ENCODE measurements around the gene FRG2B.
A peak's percentile ranks its signal among the peaks of the same experiment; 100 is the strongest.
"Not testable (repeated sequence)": the region's sequence is repeated elsewhere in the genome, so short reads cannot be mapped to it uniquely, and the experiment has no call there.

The FRG2B gene

DNA sequence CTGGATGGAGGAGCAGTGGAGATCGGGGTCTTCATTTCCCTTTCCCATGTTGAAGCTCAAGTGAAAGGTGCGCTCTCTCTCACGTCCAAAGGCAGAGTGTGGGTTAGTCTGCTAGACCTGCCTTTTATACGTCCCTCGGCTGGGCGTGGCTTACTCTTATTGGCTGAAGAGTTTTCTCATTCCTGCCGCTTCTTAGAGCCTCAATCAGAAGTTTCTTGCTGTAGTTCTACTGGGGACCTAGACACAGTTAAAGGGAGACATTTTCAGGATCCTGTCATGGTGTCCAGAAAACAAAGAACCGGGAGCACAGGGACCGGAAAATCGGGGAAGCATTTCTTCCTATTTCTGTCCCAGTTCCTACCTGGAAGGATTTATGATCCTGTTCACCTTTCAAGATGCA lies at the start of gene FRG2B:
Gene FRG2B, minus strand, starts transcription at position 101 of the 400 bp plus-strand sequence. Its CDS starts 53 bp downstream, at position 48.
- DNase-seq: not testable (repeated sequence)

DNA sequence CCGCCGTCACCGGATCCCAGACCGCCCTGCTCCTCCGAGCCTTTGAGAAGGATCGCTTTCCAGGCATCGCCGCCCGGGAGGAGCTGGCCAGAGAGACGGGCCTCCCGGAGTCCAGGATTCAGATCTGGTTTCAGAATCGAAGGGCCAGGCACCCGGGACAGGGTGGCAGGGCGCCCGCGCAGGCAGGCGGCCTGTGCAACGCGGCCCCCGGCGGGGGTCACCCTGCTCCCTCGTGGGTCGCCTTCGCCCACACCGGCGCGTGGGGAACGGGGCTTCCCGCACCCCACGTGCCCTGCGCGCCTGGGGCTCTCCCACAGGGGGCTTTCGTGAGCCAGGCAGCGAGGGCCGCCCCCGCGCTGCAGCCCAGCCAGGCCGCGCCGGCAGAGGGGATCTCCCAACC lies 40.9 kb upstream of the FRG2B start:
- DNase-seq: not testable (repeated sequence)

DNA sequence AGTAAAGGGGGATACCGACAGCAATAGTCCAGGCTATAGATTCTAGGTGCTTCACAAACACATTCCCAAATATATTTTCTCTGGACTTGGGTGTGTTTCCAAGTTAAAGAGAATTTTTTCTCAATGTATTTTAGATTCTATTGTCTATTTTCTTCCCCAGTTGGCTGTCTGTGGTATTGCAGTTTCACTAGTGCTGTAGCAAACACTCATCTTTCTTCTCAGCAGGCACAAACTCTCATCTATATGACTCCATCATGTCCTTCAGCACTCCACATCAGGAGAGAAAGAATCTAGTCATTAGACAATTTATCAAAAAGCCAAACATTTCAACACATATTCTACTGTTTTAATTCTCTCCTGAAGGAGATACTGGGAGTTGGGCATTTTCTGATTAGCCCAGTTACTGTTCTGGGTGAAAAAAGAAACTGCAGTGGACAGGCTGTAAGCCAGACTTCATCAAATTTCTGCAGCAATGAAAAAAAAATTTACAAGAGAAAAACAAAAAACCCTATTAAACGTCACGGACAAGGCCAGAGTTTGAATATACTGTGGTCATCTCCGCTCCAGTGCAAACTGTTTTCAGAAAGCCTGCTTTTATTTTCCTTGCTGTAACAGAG lies 37.1 kb upstream of the FRG2B start:
- DNase-seq: not testable (repeated sequence)

DNA sequence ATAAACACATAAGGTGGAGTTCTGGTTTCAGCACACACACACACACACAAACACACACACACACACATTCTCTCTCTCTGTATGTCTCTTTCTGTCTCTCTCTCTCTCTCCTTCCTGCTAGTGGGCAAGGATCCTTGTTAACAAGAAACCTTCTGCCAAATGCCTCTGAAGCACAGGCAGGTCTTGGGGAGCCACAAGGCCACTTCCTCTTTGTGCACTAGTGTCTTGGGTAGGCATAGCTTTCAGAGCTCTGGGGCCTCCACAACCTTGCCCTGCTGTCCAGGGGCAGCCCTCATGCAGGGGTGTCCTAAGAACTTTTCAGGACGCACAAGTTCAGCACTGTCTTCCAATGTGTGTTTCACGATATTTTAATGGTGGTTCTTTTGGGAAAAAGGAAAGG lies 34.5 kb upstream of the FRG2B start:
- not testable (repeated sequence) for DNase-seq

DNA sequence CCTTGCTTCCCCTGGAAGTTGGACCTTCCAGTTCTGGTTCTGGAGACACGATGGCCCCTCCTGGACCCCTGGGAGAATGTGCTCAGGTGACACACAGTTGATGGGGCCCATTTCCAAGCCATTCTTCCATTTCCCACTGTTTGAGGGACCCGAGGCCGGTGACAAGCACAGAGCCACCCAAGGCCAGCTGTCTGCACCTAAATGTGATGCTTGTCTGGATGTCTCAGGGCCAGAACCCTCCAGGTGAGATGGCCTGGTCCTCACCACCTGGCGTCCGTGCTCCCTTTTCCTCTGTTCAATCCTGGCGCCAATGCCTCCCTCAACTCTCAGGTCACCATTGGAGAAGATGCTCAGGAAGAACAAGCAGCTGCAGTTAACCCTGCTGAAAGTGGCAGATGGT lies 33.9 kb upstream of the FRG2B start:
- not testable (repeated sequence) for DNase-seq

DNA sequence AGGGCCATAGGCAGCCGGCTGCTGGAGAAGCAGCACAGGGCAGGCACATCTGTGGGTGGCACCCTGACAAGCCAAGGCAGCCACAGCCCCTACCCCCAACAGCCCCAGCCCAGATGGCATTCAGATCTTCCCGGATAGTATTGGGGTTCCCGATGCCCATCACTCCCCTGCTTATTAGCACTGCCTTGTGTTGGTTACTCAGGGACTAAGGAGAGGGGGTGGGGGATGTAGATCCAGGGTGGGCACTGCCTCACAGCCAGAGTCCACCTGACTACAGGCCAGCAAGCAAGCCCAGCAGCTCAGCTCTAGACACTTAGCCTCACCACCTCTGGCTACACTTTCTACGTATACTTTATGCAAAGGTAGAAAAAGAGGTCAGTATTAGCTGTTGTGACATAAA lies 30.7 kb upstream of the FRG2B start:
- not testable (repeated sequence) for DNase-seq

DNA sequence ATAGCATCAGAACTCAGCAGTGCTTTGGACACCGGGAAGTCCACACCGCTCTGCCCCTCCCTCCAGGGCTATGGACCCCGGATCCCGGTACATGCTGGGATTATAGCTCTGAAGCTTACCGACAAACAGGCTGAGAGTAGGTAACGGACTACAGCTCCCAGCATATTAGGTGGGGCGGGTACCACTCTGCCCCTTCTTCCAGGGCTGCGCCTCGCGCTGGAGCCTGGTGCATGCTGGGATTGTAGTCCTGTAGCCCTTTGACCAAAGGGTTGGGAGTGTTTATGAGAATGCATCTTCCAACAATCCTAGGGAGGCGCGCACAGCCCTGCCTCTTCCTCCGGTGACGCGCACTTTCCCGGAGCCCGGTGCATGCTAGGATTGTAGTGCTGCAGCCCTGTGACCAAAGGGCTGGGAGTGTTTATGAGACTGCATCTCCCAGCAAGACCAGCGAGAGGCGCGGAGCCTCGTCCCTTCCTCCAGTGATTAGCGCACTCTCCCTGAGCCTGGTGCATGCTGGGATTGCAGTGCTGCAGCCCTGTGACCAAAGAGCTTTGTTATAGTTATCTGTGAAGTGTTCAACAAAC lies 22.4 kb upstream of the FRG2B start:
- DNase-seq: not testable (repeated sequence)

DNA sequence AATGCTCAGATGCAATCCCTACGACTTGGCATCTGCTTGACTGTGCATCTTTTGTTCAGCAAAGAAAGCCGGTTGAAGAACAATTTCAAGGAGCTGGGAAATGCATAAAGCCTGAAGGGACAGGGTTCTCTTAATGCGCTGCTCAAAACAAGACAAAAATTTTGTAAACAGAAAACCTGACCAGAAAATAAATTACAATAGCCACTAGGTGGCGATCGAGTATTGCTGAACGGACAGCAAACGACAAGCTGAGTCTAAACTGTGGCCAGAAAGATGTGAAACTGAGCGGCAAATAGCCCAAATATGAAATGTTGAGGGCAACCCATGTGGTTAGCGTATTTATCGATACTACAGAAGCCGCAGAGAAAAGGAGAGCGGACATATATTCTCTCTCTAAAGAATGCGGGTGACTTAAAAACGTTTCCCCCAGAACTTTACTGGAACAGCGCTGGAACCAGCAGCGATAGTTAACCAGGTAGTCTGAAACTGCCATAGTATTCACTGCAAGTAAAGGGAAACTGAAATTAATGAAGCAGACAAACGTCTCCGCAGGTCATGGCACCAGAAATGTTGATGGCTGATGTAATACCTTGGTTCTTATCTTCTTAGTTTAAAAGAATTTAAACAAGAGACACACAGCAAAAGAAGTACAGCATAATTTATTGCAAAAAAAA lies 20.6 kb upstream of the FRG2B start:
- not testable (repeated sequence) for DNase-seq

DNA sequence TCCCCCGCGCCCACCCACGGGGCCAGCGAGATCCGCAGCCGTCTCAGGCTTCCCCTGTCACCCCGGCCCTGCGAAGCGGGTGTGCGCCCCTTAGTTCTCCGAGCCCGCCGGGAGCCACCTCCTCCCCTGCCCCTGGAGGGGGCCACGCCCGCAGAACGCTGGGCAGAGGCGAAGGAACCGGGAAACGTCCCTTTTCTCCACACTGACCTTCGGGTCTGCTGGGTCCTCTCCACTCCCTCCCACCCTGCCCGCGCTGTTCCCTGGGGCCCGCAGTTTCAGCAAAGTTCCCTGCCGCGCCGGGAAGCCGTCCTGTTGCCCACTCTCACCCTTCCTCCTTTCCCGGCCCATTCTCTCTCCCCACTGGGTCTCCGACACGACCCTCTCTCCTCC lies 11.2 kb upstream of the FRG2B start:
- DNase-seq: not testable (repeated sequence)

DNA sequence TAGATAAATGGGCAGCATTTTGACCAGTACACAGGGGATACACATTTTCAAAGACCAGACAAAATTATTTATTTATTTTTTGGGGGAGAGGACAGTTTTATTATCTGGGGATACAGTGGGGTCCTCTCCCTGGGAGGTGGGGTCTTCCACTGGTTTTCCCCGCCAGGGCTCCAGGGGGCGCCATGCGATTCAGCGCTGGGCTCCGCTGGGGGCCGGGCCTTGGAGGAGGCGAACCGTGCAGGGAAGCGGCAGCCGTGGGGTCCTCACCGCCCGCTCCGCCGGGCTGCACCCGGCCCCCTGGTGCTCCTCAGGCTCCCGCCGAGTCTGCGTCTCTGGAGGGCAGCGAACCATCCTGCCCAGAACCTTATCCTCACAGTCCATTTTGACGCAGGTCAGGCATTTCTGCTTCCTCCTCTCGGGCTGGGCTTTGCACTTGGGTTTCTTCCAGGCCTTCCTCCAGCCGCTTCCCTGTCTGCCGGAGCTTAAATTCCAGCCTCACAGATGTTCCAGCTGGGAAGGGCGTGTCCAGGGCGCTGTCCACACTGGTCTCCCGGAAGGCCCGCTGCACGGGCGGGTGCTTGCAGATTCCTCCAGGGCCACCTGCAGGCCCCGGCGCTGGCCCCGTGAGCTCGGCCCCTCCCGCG lies 10.7 kb upstream of the FRG2B start:
- DNase-seq: peak; percentile 18

DNA sequence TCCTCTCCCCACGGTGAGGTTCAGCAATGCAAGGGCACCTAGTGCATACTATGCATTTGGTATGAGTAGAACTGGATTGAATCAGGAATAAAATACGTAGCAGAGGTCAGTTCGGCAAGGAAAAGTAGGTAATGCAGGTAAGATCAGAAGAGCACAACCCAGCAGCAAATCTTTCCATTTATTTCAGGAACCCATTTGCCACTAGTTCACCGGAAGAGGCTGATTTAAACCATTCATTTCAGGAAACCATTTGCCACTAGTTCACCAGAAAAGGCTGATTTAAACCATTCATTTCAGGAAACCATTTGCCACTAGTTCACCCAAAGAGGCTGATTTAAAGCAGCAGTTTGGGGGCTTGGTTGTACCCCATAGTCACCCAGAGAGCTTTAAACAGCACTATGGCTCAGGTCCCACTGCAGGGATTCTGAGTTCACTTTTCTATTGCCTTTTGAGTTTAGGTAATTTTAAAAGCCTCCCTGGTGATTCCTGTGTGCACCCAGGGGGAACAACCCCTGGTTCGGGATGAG lies 4.2 kb upstream of the FRG2B start:
- DNase-seq: not testable (repeated sequence)

DNA sequence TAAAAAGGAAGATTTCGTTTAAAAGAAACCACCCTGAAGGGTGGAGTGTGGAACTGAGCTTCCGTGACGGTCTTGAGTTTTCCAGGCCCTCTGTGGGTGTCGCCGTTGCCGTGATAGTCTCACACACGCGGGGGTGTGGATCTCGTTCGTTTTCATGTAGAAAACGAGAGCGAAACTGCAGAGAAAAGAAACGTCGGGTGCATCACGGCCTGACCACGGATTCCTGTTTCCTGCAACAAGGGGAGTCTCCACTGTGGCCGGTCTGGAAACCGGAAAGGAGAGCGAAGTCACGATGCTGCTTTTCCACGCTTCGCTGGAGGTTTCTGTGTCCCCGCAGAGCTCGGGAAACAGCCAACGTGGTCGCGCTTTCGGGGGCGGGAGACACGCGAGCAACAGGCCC lies 4.1 kb downstream of the FRG2B start:
- DNase-seq: not testable (repeated sequence)

DNA sequence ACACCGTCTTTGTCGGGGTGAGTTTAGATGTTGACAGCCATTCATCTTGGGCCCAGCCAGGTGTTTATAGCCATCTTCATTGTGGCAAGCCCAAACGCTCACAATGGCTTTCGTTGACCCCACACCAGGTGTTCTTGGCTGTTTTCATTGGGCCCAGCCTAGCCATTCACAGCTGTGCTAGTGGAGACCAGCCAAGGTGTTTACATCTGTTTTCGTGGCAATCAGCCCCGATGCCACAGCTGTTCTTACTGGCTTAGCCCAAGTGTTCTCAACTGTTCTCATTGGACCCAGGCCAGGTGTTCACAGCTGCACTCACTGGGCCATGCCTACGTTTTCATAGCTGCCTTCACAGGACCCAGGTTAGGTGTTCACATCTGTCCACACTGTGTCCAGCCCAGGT lies 7.7 kb downstream of the FRG2B start:
- no peak for DNase-seq

DNA sequence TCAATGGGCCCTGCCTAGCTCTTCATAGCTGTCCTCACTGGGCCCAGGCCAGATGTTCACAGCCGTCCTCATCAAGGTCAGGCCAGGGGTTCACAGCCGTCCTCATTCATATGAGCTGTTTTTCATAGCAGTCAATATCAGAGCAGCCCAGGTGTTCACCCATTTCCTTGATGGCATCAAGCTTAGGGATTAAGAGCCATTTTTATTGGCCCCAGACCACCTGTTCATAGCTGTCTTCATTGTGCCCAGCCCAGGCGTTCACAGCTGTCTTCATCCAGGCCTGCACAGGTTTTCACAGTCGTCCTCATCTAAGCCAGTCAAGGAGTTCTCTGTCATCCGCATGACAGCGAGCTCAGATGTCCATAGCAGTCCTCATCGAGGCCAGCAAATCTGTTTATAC lies 9.4 kb downstream of the FRG2B start:
- no peak for DNase-seq

DNA sequence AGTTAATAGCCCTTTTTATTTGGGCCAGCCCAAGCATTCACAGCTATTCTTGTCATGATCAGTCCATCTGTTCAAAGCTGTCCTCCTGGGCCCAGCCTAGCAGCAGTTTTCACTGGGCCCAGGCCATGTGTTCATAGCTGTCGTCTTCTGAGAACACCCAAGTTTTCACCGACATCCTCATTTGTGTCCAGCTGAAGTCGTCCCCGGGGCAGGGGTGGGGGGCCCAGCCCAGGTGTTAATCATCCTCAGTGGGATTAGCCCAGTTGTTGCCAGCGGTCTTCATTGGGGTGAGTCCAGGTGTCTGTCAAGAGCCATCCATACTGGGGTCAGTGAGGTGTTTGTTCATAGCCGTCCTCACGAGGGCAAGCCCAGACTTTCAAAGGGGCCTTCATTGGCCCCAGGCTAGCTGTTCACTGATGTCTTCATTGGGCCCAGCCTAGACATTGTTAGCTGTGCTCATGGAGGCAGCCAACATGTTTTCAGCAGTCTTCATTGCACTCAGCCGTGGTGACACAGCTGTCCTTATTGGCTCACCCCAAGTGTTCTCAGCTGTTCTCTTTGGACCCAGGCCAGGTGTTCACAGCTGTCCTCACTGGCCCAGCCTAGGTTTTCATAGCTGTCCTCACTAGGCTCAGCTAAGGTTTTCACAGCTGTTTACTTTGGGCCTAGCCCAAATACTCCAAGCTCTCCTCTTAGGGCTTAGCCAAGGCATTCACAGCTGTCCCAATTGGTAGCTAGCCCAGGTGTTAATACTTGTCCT lies 10.0 kb downstream of the FRG2B start:
- no peak for DNase-seq

DNA sequence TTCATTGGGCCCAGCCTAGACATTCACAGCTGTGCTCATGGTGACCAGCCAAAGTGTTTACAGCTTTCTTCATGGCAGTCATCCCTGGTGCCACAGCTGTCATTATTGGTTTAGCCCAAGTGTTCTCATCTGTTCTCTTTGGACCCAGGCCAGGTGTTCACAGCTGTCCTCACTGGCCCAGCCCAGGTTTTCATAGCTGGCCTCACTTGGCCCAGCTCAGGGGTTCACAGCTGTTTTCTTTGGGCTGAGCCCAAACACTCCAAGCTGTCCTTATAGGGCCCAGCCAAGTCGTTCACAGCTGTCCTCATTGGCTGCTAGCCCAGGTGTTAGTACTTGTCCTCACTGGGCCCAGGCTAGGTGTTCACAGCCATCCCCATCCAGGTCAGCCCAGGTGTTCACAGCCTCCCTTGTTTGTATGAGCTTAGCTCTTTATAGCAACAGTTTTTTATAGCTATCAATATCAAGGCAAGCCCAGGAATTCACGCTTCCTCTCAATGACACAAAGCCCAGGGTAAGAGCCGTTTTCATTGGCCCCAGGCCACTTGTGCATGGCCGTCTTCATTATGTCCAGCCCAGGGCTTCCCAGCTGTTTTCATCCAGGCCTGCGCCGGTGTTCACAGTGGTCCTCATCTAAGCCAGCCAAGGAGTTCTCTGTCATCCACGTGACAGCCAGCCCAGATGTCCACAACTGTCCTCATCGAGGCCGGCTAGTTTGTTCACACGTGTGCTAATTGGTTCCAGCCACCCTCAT lies 11.6 kb downstream of the FRG2B start:
- DNase-seq: no peak

DNA sequence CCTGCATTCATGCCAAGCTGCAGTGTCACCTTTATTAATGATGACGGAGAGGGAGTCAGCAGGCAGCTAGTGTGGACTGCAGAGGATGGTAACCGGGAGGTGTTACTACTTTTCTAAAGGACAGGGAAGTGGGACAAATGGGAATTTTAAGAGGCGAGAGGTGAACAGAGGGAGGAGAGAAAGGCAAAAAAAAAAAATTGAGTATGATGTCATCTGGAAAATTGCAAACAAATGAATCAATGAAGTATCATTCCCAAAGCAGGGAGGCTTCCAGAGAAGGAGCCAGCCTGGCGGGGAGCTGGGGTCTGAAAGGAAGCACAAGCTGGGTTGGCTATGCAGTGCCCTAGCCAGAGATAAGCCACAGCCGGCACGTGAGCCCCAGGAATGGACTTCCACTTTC lies 12.9 kb downstream of the FRG2B start:
- no peak for DNase-seq

DNA sequence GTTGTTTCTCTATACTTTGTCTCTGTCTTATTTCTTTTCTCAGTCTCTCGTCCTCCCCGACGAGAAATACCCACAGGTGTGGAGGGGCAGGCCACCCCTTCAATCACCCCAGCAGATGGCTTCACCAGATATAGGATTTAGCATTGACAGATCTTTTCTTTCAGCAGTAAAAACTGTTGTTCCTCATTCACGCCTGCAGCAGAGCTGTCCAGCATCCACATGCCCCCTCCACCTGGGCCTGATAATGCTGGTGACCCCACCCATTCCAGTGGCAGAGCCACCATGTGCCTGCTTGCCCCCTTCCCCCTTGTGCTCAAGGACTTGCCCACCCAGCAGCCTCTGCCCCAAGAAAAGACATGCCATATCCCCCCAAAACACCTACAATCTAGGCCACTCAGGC lies 15.5 kb downstream of the FRG2B start:
- no peak for DNase-seq

DNA sequence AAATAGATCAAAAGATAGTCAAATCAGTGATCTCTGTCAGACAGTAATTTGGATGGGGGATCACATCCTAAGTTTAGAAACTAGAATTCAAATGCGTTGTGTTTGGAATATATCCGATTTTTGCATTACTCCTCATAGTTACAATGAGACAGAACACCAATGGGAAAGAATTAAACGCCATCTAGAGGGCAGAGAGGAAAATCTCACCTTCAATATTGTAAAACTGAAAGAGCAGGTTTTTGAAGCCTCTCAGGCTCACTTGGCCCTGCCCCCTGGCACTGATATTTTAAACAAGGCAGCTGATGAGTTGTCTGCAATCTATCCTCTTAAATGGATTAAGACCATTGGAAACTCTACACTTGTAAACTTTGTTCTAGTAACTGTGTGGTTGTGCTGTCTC lies 17.7 kb downstream of the FRG2B start:
- DNase-seq: no peak

DNA sequence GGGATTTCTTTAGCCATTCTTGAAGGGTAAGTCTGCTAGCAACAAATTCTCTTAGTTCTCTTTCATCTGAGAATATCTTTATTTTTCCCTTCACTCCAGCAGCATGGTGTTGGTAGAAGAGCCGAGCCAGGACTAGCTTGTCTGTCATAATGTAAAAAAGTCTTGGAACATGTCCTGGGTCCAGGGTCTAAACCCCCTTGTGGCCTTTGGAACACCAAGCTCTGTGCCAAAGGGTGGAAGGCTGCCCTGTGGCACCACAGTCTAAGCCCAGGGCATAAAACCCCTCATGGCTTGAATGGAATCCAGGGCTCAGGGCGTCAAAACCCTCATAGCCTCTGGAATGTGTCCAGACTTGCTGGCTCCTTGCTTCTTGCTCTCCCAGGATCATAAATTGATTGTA lies 23.2 kb downstream of the FRG2B start:
- not testable (repeated sequence) for DNase-seq

DNA sequence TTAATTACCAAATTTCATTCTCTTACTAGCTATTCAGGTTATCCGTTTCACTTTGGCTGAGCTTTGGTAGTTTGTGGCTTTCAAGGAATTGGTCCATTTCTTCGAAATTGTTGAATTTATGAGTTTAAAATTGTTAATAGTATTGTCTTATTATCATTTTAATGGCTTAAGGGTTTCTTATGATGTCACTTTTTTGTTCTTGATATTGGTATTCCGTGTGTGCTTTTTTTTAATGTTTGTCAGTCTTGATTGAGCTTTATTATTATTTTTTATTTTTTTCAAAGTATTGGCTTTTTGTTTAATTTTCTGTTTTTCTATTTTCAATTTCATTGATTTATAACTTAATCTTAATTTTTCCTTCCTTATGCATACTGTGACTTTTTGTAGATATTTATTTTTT lies 25.9 kb downstream of the FRG2B start:
- DNase-seq: no peak

DNA sequence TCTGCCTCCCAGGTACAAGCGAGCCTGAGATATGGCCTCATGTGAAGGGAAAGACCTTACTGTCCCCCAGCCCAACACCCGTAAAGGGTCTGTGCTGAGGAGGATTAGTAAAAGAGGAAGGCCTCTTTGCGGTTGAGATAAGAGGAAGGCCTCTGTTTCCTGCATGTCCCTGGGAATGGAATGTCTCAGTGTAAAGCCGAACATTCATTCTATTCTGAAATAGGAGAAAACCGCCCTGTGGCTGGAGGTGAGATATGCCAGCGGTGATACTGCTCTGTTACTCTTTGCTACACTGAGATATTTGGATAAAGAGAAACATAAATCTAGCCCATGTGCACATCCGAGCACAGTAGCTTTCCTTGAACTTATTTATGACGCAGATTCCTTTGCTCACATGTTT lies 26.7 kb downstream of the FRG2B start:
- DNase-seq: not testable (repeated sequence)
